H1 (cell line): ENCODE data around the gene SCARB2. TPM values are rescaled to one million over a fixed set of nuclear protein-coding genes. Genes with fewer than 3 reads are reported as not detected.

Experiments
- CTCF ChIA-PET: fragments of 300-600 bp; sonication (Branson Sonifier 250); formaldehyde crosslinking; loops from one replicate; lab custom pipeline; 2021; ENCODE audit not compliant: partially characterized antibody; lab: Charles Lee
- POLR2A ChIA-PET: fragments of 300-600 bp; sonication (Branson Sonifier 250); formaldehyde crosslinking; loops from one replicate; lab custom pipeline; 2021; ENCODE audit warnings: inconsistent platforms; ENCODE audit not compliant: partially characterized antibody; lab: Charles Lee
- DNase-seq, 2 experiments: peaks; one replicate each; pipeline versions ENCODE4 v3.0.0 to v3.0.0-alpha.2; 2010 to 2022; ENCODE audit warnings: low spot score in 2 of 2, low read depth in 1 of 2, mixed read lengths in 1 of 2
- FAIRE-seq: peaks from 2 replicates; lab custom pipeline; 2011; peaks lifted over from hg19 to GRCh38; lab: Jason Lieb, UNC
- H2AFZ ChIP-seq: 2 replicates; pipeline ENCODE4 v1.8.1; 2012; ENCODE audit warnings: low read length, inconsistent platforms
- H2AK5ac ChIP-seq: 2 replicates; pipeline ENCODE4 v1.6.1; 2013; ENCODE audit warnings: low read depth, low read length
- H2BK120ac ChIP-seq: replicated peaks from 2 replicates; pipeline ENCODE3; 2013; ENCODE audit warnings: low read depth, low read length, inconsistent platforms
- H2BK12ac ChIP-seq: 2 replicates; pipeline ENCODE4 v1.6.1; 2013; ENCODE audit warnings: low read depth, low read length
- H2BK15ac ChIP-seq: 2 replicates; pipeline ENCODE4 v1.6.1; 2013; ENCODE audit warnings: low read length
- H2BK20ac ChIP-seq: 2 replicates; pipeline ENCODE4 v1.6.1; 2013; ENCODE audit warnings: low read length
- H2BK5ac ChIP-seq: 2 replicates; pipeline ENCODE4 v1.6.1; 2013; ENCODE audit warnings: low read depth, low read length
- H3K14ac ChIP-seq: 2 replicates; pipeline ENCODE4 v1.6.1; 2013; ENCODE audit warnings: inconsistent platforms; ENCODE audit not compliant: insufficient read length
- H3K18ac ChIP-seq: 2 replicates; pipeline ENCODE4 v1.6.1; 2013; ENCODE audit warnings: low read length; ENCODE audit errors: extremely low read depth
- H3K23ac ChIP-seq: 2 replicates; pipeline ENCODE4 v1.6.1; 2013; ENCODE audit warnings: inconsistent platforms; ENCODE audit not compliant: insufficient read length
- H3K23me2 ChIP-seq: 2 replicates; pipeline ENCODE4 v1.6.1; 2013; ENCODE audit warnings: low read depth, low read length
- H3K27ac ChIP-seq: 2 replicates; pipeline ENCODE4 v1.6.1; 2011; ENCODE audit warnings: low read depth, low read length, inconsistent platforms
- H3K27me3 ChIP-seq, 4 experiments: replicated peaks in 1 of 4; 1 replicate in 1 of 4; 2 replicates in 3 of 4; pipeline versions ENCODE4 v1.6.1 to v1.8.1; 2011 to 2013; ENCODE audit warnings: low read length in 3 of 4, mild to moderate bottlenecking in 3 of 4, inconsistent platforms in 2 of 4, mixed read lengths in 2 of 4, moderate library complexity in 1 of 4; ENCODE audit not compliant: control insufficient read depth in 3 of 4, insufficient read depth in 3 of 4; ENCODE audit errors: extremely low read depth in 1 of 4
- H3K36me3 ChIP-seq, 4 experiments: 2 replicates each; pipeline versions ENCODE4 v1.6.1 to v1.8.1; 2011 to 2013; ENCODE audit warnings: mild to moderate bottlenecking in 4 of 4, low read length in 3 of 4, moderate library complexity in 2 of 4, control low read depth in 1 of 4, inconsistent platforms in 1 of 4; ENCODE audit not compliant: insufficient read depth in 4 of 4, control insufficient read depth in 2 of 4
- H3K4ac ChIP-seq: replicated peaks from 2 replicates; pipeline ENCODE3; 2013; ENCODE audit warnings: low read length, low read depth, mixed read lengths, inconsistent platforms; ENCODE audit not compliant: insufficient read length
- H3K4me1 ChIP-seq, 4 experiments: replicated peaks in 1 of 4; 1 replicate in 1 of 4; 2 replicates in 3 of 4; pipeline versions ENCODE4 v1.6.1 to v1.8.1; 2011 to 2013; ENCODE audit warnings: low read length in 3 of 4, inconsistent platforms in 2 of 4, mixed read lengths in 1 of 4; ENCODE audit not compliant: insufficient read depth in 4 of 4, control insufficient read depth in 3 of 4
- H3K4me2 ChIP-seq, 2 experiments: 2 replicates each; pipeline versions ENCODE4 v1.6.1 to v1.8.1; 2011 to 2013; ENCODE audit warnings: low read depth in 2 of 2, low read length in 2 of 2, control low read depth in 1 of 2, inconsistent platforms in 1 of 2, mild to moderate bottlenecking in 1 of 2; ENCODE audit not compliant: insufficient read depth in 1 of 2
- H3K4me3 ChIP-seq, 4 experiments: fragments of 200-600, 300-600 bp in 1 of 4; sonication (generic), shearing (Covaris generic), sonication (Bioruptor Twin) in 1 of 4; 2 replicates each; pipeline versions ENCODE4 v1.5.1 to v1.8.1; 2011 to 2016; ENCODE audit warnings: low read length in 4 of 4, low read depth in 3 of 4, control low read depth in 2 of 4, inconsistent platforms in 2 of 4, mild to moderate bottlenecking in 2 of 4, mixed read lengths in 1 of 4, moderate library complexity in 1 of 4; ENCODE audit not compliant: insufficient read depth in 2 of 4; ENCODE audit errors: extremely low read depth in 1 of 4
- H3K56ac ChIP-seq: replicated peaks from 2 replicates; pipeline ENCODE3; 2013; ENCODE audit warnings: low read depth, mild to moderate bottlenecking, mixed read lengths, low read length, inconsistent platforms; ENCODE audit not compliant: insufficient read length
- H3K79me1 ChIP-seq: 2 replicates; pipeline ENCODE4 v1.6.1; 2013; ENCODE audit warnings: low read depth, low read length, control low read depth
- H3K79me2 ChIP-seq, 2 experiments: 2 replicates each; pipeline versions ENCODE4 v1.6.1 to v1.8.1; 2012 to 2013; ENCODE audit warnings: low read length in 2 of 2, mild to moderate bottlenecking in 2 of 2, inconsistent platforms in 1 of 2; ENCODE audit not compliant: insufficient read depth in 2 of 2, control insufficient read depth in 1 of 2
- H3K9ac ChIP-seq, 4 experiments: replicated peaks in 1 of 4; 1 replicate in 1 of 4; 2 replicates in 3 of 4; pipeline versions ENCODE4 v1.6.1 to v1.8.1; 2011 to 2013; ENCODE audit warnings: low read depth in 3 of 4, low read length in 3 of 4, control low read depth in 2 of 4, mild to moderate bottlenecking in 2 of 4, moderate library complexity in 2 of 4, inconsistent platforms in 1 of 4; ENCODE audit errors: extremely low read depth in 1 of 4
- H3K9me3 ChIP-seq, 2 experiments: 2 replicates each; pipeline versions ENCODE4 v1.6.1 to v1.8.1; 2012 to 2013; ENCODE audit warnings: mild to moderate bottlenecking in 2 of 2, moderate library complexity in 2 of 2, control low read depth in 1 of 2, inconsistent platforms in 1 of 2, low read depth in 1 of 2, low read length in 1 of 2, mixed read lengths in 1 of 2; ENCODE audit not compliant: insufficient read depth in 2 of 2
- H4K20me1 ChIP-seq, 2 experiments: replicated peaks in 1 of 2; 2 replicates each; pipeline versions ENCODE3 to v1.8.1; 2011 to 2013; ENCODE audit warnings: inconsistent platforms in 2 of 2, low read length in 2 of 2, mild to moderate bottlenecking in 1 of 2; ENCODE audit not compliant: insufficient read depth in 2 of 2, control insufficient read depth in 1 of 2
- H4K5ac ChIP-seq: 2 replicates; pipeline ENCODE4 v1.6.1; 2013; ENCODE audit warnings: low read length, low read depth, mixed read lengths, inconsistent platforms; ENCODE audit not compliant: insufficient read length
- H4K8ac ChIP-seq: 2 replicates; pipeline ENCODE4 v1.8.0; 2013; ENCODE audit warnings: mild to moderate bottlenecking, moderate library complexity, low read length, inconsistent platforms; ENCODE audit not compliant: insufficient read depth; ENCODE audit errors: extremely low read depth
- H4K91ac ChIP-seq: replicated peaks from 2 replicates; pipeline ENCODE3; 2013; ENCODE audit warnings: low read length, mixed read lengths, inconsistent platforms; ENCODE audit not compliant: insufficient read length
- ATF3 ChIP-seq: IDR thresholded peaks from 2 replicates; pipeline ENCODE4 v1.6.1; 2011; ENCODE audit warnings: low read depth, mild to moderate bottlenecking, low read length; ENCODE audit not compliant: insufficient read depth
- EGR1 ChIP-seq: IDR thresholded peaks from 2 replicates; pipeline ENCODE4 v1.6.1; 2011; ENCODE audit warnings: low read depth, low read length, borderline replicate concordance
- FOSL1 ChIP-seq: IDR thresholded peaks from 2 replicates; pipeline ENCODE4 v1.6.1; 2011; ENCODE audit warnings: mild to moderate bottlenecking, low read depth, low read length, moderate library complexity; ENCODE audit not compliant: insufficient read depth
- KDM4A ChIP-seq: IDR thresholded peaks from one replicate; pipeline ENCODE4 v1.7.1; 2012; ENCODE audit warnings: low read depth, mild to moderate bottlenecking, moderate library complexity, low read length, inconsistent platforms; ENCODE audit not compliant: severe bottlenecking
- NANOG ChIP-seq: IDR thresholded peaks from 2 replicates; pipeline ENCODE4 v1.6.1; 2011; ENCODE audit warnings: low read length, low read depth, mild to moderate bottlenecking, inconsistent platforms; ENCODE audit not compliant: insufficient read depth, poor library complexity, severe bottlenecking
- RAD21 ChIP-seq, 2 experiments: IDR thresholded peaks in 1 of 2; conservative IDR thresholded peaks in 1 of 2; 2 replicates each; pipeline ENCODE4 v1.6.1; 2011; ENCODE audit warnings: low read depth in 2 of 2, low read length in 2 of 2, improper control_type of control experiment in 1 of 2, inconsistent platforms in 1 of 2, mild to moderate bottlenecking in 1 of 2, moderate library complexity in 1 of 2
- RBBP5 ChIP-seq: IDR thresholded peaks from 2 replicates; pipeline ENCODE4 v1.7.1; 2012; ENCODE audit warnings: low read depth, mild to moderate bottlenecking, inconsistent platforms, low read length, moderate library complexity, borderline replicate concordance
- RFX5 ChIP-seq: IDR thresholded peaks from 2 replicates; pipeline ENCODE4 v1.6.1; 2011; ENCODE audit warnings: low read depth, low read length, improper control_type of control experiment, borderline replicate concordance
- RNF2 ChIP-seq: fragments of 200-900, 300-1000 bp; sonication (generic); IDR thresholded peaks from 2 replicates; pipeline ENCODE4 v1.7.1; 2016; ENCODE audit warnings: borderline replicate concordance, low read depth, mild to moderate bottlenecking, antibody characterized with exemption, low read length; ENCODE audit not compliant: poor library complexity, severe bottlenecking; ENCODE audit errors: missing control alignments
- SIN3A ChIP-seq, 2 experiments: IDR thresholded peaks in 1 of 2; conservative IDR thresholded peaks in 1 of 2; 2 replicates each; pipeline ENCODE4 v1.6.1; 2011 to 2012; ENCODE audit warnings: low read length in 2 of 2, improper control_type of control experiment in 1 of 2, low read depth in 1 of 2, mild to moderate bottlenecking in 1 of 2
- SRF ChIP-seq: IDR thresholded peaks from 2 replicates; pipeline ENCODE4 v1.6.1; 2011; ENCODE audit warnings: mild to moderate bottlenecking, low read depth, low read length, moderate library complexity
- TEAD4 ChIP-seq: IDR thresholded peaks from 2 replicates; pipeline ENCODE4 v1.6.1; 2012; ENCODE audit warnings: low read depth, low read length, inconsistent platforms, mixed read lengths
- WGBS, 2 experiments: shearing (Covaris generic) in 1 of 2; methylation state at CpG; one replicate each; pipeline versions ENCODE4 v1.1.6 to v1.1.7; 2013 to 2015; ENCODE audit warnings: low lambda C conversion rate in 2 of 2, mixed read lengths in 2 of 2, inconsistent platforms in 1 of 2, low coverage in 1 of 2, missing lambda C conversion rate in 1 of 2; ENCODE audit not compliant: insufficient replicate concordance in 2 of 2, insufficient coverage in 1 of 2, insufficient read length in 1 of 2; ENCODE audit errors: extremely low coverage in 1 of 2, missing lambda C conversion rate in 1 of 2; 5-methylcytosine and 5-hydroxymethylcytosine counted together
- polyA plus RNA-seq, 7 experiments: library from polyadenylated mRNA; depleted of rRNA in 3 of 7; stranded (reverse) in 5 of 7; unstranded in 2 of 7; fragments of >200 nt in 5 of 7; fragments of 200-250 nt in 2 of 7; gene quantifications; 1 replicate in 5 of 7; 2 replicates in 1 of 7; 4 replicates in 1 of 7; pipeline versions ENCODE4 v1.2.1 to v1.2.3, GENCODE V29; 2011 to 2013; ENCODE audit warnings: missing spikeins in 2 of 7, mixed read lengths in 2 of 7
- total RNA-seq: library from RNA; stranded (reverse); fragmentation: NEBNext Ultra II Directional; extraction: Animal tissue kit (Norgen Biotek cat#: 25700); gene quantifications from 2 replicates; pipeline ENCODE4 v1.2.1, GENCODE V29; 2021

SCARB2 gene
- total and polyA plus RNA-seq, 2 of the 8 experiments (the other 6 are each of a cell fraction or from before 2014, with no cell fraction given): 18.5 to 35.7 TPM

GRCh38 chr4:76160355-76160754 lies 53.3 kb downstream of the SCARB2 start:
- no peak overlapping the region for H3K27ac ChIP-seq
- no peak overlapping the region for H4K5ac ChIP-seq
- DNase-seq (no peak), FAIRE-seq (no peak)
- no peak overlapping the region for H3K56ac ChIP-seq
- no peaks in the 10 kb centered on the region for H3K23me2 ChIP-seq
- H3K9ac ChIP-seq: no peak overlapping the region
- H3K14ac ChIP-seq: no peak overlapping the region
- H2AK5ac ChIP-seq: no peak overlapping the region
- peaks cover 0 to 22% (median 5%) of the 10 kb centered on the region in 4 experiments; a peak in 5 of 8 replicates for H3K36me3 ChIP-seq
- no peak overlapping the region for H2BK5ac ChIP-seq
- no peak overlapping the region for H2AFZ ChIP-seq
- POLR2A ChIA-PET: interaction anchor here (1.8 kb wide), 1 partner anchor 10 kb away, joined by 5 read pairs; no protein-coding TSS in a partner anchor
- no peaks in the 10 kb centered on the region for H3K4me1 ChIP-seq
- no peak overlapping the region for H3K4me2 ChIP-seq
- H4K20me1 ChIP-seq: no peaks in the 10 kb centered on the region
- no peak overlapping the region for H4K91ac ChIP-seq
- WGBS, 2 experiments: 82% methylated on average over 2 of the region's 2 CpGs; no CpG with 5 or more reads in 1 of the 2 experiments
- H2BK15ac ChIP-seq: no peak overlapping the region
- H3K4me3 ChIP-seq: no peak overlapping the region
- no peaks in the 10 kb centered on the region for H3K79me2 ChIP-seq
- no peak overlapping the region for H3K18ac ChIP-seq
- H4K8ac ChIP-seq: no peak overlapping the region
- H3K9me3 ChIP-seq: no peaks in the 10 kb centered on the region
- H2BK12ac ChIP-seq: no peak overlapping the region
- H3K79me1 ChIP-seq: no peaks in the 10 kb centered on the region
- no peaks in the 10 kb centered on the region for H3K27me3 ChIP-seq
- H3K23ac ChIP-seq: no peak overlapping the region
- CTCF ChIA-PET: interaction anchor here (1.2 to 1.4 kb wide), 2 partner anchors 218 to 265 kb away, joined by 3 to 4 read pairs; no protein-coding TSS in a partner anchor
- H2BK20ac ChIP-seq: no peak overlapping the region
- H3K4ac ChIP-seq: no peak overlapping the region
- H2BK120ac ChIP-seq: no peak overlapping the region
- TF ChIP-seq TEAD4: no peak
- no peak for TF ChIP-seq RFX5
- TF ChIP-seq SIN3A (conservative IDR thresholded peaks at IDR 0.05 in 1 of 2, IDR thresholded peaks at IDR 0.05 in 1 of 2; ENCODE audit: low read depth in 1 of 2, low read length in 2 of 2): no peak
- no peak for TF ChIP-seq FOSL1
- no peak for TF ChIP-seq EGR1
- no peak for TF ChIP-seq RBBP5
- no peak for TF ChIP-seq NANOG
- TF ChIP-seq ATF3: no peak
- TF ChIP-seq RAD21 (IDR thresholded peaks at IDR 0.05 in 1 of 2, conservative IDR thresholded peaks at IDR 0.05 in 1 of 2; ENCODE audit: low read depth in 2 of 2, low read length in 2 of 2): no peak
- no peak for TF ChIP-seq RNF2
- no peak for TF ChIP-seq SRF
- no peak for TF ChIP-seq KDM4A
